Measurements from ENCODE around the gene ADTRP.

DNA sequence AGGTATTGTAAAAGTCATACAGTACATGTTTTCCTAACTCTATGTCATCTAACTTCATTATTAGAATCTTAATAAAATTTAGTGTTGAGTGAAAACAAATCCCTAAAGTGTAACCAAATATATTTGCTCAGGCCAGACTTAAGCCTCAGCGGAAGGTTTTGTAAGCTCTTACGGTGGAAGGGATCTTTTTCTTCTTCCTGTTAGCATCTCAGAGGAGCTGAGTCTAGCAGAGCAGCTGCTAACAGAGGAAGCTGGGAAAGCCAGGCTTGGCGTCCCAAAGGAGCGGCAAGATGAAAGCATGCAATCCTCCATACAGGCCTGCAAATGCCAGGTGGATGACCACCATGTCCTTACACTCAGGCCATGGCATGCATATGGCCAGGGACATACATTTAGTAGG, 72.4 kb downstream of the ADTRP start:
- TF ChIP-seq, protein P1, sequence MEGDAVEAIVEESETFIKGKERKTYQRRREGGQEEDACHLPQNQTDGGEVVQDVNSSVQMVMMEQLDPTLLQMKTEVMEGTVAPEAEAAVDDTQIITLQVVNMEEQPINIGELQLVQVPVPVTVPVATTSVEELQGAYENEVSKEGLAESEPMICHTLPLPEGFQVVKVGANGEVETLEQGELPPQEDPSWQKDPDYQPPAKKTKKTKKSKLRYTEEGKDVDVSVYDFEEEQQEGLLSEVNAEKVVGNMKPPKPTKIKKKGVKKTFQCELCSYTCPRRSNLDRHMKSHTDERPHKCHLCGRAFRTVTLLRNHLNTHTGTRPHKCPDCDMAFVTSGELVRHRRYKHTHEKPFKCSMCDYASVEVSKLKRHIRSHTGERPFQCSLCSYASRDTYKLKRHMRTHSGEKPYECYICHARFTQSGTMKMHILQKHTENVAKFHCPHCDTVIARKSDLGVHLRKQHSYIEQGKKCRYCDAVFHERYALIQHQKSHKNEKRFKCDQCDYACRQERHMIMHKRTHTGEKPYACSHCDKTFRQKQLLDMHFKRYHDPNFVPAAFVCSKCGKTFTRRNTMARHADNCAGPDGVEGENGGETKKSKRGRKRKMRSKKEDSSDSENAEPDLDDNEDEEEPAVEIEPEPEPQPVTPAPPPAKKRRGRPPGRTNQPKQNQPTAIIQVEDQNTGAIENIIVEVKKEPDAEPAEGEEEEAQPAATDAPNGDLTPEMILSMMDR (IDR thresholded peaks at IDR 0.05): no peak
- TF ChIP-seq POLR2A (IDR thresholded peaks at IDR 0.05): no peak
